Activated T-helper 17 cell treated with anti-CD3 and anti-CD28 coated beads, Interleukin-2, amount 50 U/mL, for 72 hours (primary cell): ENCODE measurements around the gene GTF2E1. TPM values are rescaled to one million over a fixed set of nuclear protein-coding genes. Genes with fewer than 3 reads are reported as not detected.
"Not testable (repeated sequence)": the region's sequence is repeated elsewhere in the genome, so short reads cannot be mapped to it uniquely, and the experiment has no call there.

Experiments used
- ATAC-seq: fragments of 150-1000 bp; cut with Tn5 transposase; replicated peaks from 2 replicates; pipeline ENCODE4 v1.10.0; 2021; ENCODE audit warnings: mild to moderate bottlenecking, moderate library complexity
- H3K27ac Mint-ChIP-seq: one replicate; pipeline ENCODE4 v1.8.0; 2022; ENCODE audit warnings: mixed read lengths
- H3K27me3 Mint-ChIP-seq: one replicate; pipeline ENCODE4 v1.8.0; 2022; ENCODE audit warnings: mixed read lengths
- H3K36me3 Mint-ChIP-seq: one replicate; pipeline ENCODE4 v1.8.0; 2022; ENCODE audit warnings: low read depth, mild to moderate bottlenecking, mixed read lengths
- H3K4me1 Mint-ChIP-seq: one replicate; pipeline ENCODE4 v1.8.0; 2022; ENCODE audit warnings: mixed read lengths
- H3K4me3 Mint-ChIP-seq: one replicate; pipeline ENCODE4 v1.8.0; 2022; ENCODE audit warnings: mild to moderate bottlenecking, mixed read lengths
- H3K9me3 Mint-ChIP-seq: one replicate; pipeline ENCODE4 v1.8.0; 2022; ENCODE audit warnings: mixed read lengths
- total RNA-seq, 2 donors: library from RNA; stranded (reverse); gene quantifications; one replicate each; pipeline ENCODE4 v1.2.3, GENCODE V29; 2022

GTF2E1 gene
- total RNA-seq, 2 donors from 2014 or later = 11.1 to 20.2 TPM

DNA sequence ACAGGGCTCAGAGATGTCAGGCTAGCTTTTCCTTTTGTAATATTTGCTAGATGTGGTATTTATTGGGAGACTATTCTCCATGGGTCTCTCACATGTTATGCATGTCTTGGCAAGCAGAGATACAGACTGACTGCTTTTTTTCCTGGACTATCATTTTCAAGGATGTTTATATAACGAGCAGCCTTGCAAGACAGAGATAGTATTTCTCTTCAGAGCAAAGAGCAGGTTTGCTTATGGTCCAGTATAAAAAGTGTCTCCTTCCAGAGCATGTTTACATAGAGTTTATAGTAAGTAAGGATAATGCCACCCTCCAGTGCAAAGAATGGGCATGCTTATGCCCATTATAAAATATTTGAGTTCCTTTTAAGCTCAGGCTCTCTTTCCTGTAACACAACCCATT is 24.6 kb downstream of the GTF2E1 start:
- ATAC-seq = no peak
- H3K27ac Mint-ChIP-seq = no peak overlapping the region
- no peaks in the 10 kb centered on the region for H3K27me3 Mint-ChIP-seq
- H3K4me3 Mint-ChIP-seq = no peak overlapping the region
- H3K9me3 Mint-ChIP-seq = no peaks in the 10 kb centered on the region
- H3K4me1 Mint-ChIP-seq = peaks cover 30% of the 10 kb centered on the region
- peaks cover 6% of the 10 kb centered on the region for H3K36me3 Mint-ChIP-seq

- Mint-ChIP-seq H3K9me3 (no peaks in the 10 kb centered on the region), H3K4me3 (no peak overlapping the region), H3K27ac (no peak overlapping the region), H3K27me3 (no peaks in the 10 kb centered on the region), H3K36me3 (peaks cover 11% of the 10 kb centered on the region), H3K4me1 (peaks cover 26% of the 10 kb centered on the region)
- ATAC-seq = no peak
Observed at GRCh38 chr3:120769436-120769835, 26.9 kb downstream of the GTF2E1 start.

DNA sequence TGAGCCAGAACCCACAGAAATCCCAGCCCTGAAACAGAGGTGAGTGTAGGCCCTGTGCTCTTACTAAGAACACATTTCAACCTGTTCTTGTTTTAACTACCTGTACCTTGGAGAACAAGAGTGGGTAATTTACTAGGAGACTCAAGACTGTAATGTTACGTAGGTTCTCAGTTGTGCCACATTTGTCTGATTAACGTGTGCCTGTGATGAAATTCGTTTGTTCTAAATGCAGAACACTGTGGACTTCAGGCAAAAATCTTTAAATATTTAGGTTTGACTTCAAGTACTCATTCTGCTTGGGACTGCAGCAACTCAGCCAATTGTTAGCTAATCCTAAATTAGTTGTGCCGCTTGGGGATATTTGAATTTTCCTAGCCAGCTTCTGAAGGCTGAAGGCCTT is 28.3 kb downstream of the GTF2E1 start:
- Mint-ChIP-seq H3K4me1 (peaks cover 22% of the 10 kb centered on the region), H3K9me3 (no peaks in the 10 kb centered on the region), H3K4me3 (no peak overlapping the region), H3K27ac (no peak overlapping the region), H3K36me3 (peaks cover 11% of the 10 kb centered on the region), H3K27me3 (no peaks in the 10 kb centered on the region)
- no peak for ATAC-seq

GRCh38 chr3:120772081-120772480 is 29.5 kb downstream of the GTF2E1 start:
- Mint-ChIP-seq H3K4me1 (peaks cover 13% of the 10 kb centered on the region), H3K9me3 (no peaks in the 10 kb centered on the region), H3K4me3 (no peak overlapping the region), H3K36me3 (peaks cover 11% of the 10 kb centered on the region), H3K27me3 (no peaks in the 10 kb centered on the region), H3K27ac (no peak overlapping the region)
- ATAC-seq = no peak

DNA sequence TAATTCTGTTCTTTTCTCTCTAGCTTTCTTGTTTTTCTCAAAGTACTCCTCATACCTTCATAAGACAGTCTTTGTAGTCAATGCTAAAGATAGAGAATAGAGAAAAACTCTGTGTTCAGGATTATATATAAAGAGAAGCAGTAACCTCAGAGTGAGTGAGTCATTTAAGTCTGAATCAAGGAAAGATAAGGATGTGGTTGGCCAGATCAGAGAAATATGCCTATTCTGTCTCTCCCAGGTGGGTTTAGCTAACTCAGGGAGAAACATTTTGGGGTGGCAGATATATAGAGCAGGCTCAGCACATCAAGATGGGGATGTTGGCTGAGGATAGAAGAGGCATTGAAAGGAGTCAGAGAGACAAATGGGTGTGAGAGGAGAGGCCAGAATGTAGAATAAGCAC is 31.4 kb downstream of the GTF2E1 start:
- Mint-ChIP-seq H3K4me3 (no peak overlapping the region), H3K36me3 (peaks cover 21% of the 10 kb centered on the region), H3K4me1 (peaks cover 5% of the 10 kb centered on the region), H3K27me3 (no peaks in the 10 kb centered on the region), H3K9me3 (no peaks in the 10 kb centered on the region), H3K27ac (no peak overlapping the region)
- ATAC-seq = peak; percentile 99

- H3K36me3 Mint-ChIP-seq = peaks cover 34% of the 10 kb centered on the region
- H3K27ac Mint-ChIP-seq = no peak overlapping the region
- no peak overlapping the region for H3K4me3 Mint-ChIP-seq
- H3K9me3 Mint-ChIP-seq = no peaks in the 10 kb centered on the region
- peaks cover 9% of the 10 kb centered on the region for H3K4me1 Mint-ChIP-seq
- ATAC-seq = no peak
- H3K27me3 Mint-ChIP-seq = no peaks in the 10 kb centered on the region
Observed at GRCh38 chr3:120775411-120775810, 32.9 kb downstream of the GTF2E1 start.

GRCh38 chr3:120778776-120779175 is 36.2 kb downstream of the GTF2E1 start:
- Mint-ChIP-seq H3K27me3 (no peaks in the 10 kb centered on the region), H3K36me3 (peaks cover 46% of the 10 kb centered on the region), H3K9me3 (no peaks in the 10 kb centered on the region), H3K27ac (no peak overlapping the region), H3K4me3 (no peak overlapping the region), H3K4me1 (peaks cover 10% of the 10 kb centered on the region)
- ATAC-seq = no peak

GRCh38 chr3:120780977-120781376 is 38.4 kb downstream of the GTF2E1 start:
- peaks cover 46% of the 10 kb centered on the region for H3K36me3 Mint-ChIP-seq
- no peaks in the 10 kb centered on the region for H3K9me3 Mint-ChIP-seq
- no peaks in the 10 kb centered on the region for H3K27me3 Mint-ChIP-seq
- H3K4me3 Mint-ChIP-seq = peak overlapping the region; percentile 25
- peak overlapping the region; percentile 42 for H3K27ac Mint-ChIP-seq
- peaks cover 10% of the 10 kb centered on the region for H3K4me1 Mint-ChIP-seq
- ATAC-seq = peak; percentile 100

DNA sequence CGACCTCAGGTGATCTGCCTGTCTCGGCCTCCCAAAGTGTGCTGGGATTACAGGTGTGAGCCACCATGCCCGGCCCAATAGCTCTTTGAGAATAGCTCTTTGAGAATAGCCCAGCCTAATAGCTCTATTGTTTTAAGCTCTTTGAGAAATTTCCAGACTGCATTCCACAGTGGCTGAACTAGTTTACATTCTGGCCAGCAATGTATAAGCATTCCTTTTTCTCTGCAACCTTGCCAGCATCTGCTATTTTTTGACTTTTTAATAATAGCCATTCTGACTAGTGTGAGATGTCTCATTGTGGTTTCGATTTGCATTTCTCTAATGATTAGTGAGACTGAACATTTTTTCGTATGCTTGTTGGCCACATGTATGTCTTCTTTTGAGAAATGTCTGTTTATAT is 43.3 kb downstream of the GTF2E1 start:
- not testable (repeated sequence) for H3K4me3 Mint-ChIP-seq, H3K9me3 Mint-ChIP-seq, H3K27ac Mint-ChIP-seq, H3K4me1 Mint-ChIP-seq, H3K27me3 Mint-ChIP-seq, ATAC-seq
- H3K36me3 Mint-ChIP-seq = peaks cover 19% of the 10 kb centered on the region

GRCh38 chr3:120791010-120791409 is 48.5 kb downstream of the GTF2E1 start:
- Mint-ChIP-seq H3K27me3 (no peaks in the 10 kb centered on the region), H3K4me3 (no peak overlapping the region), H3K36me3 (no peaks in the 10 kb centered on the region), H3K27ac (no peak overlapping the region), H3K4me1 (no peaks in the 10 kb centered on the region), H3K9me3 (no peaks in the 10 kb centered on the region)
- no peak for ATAC-seq

DNA sequence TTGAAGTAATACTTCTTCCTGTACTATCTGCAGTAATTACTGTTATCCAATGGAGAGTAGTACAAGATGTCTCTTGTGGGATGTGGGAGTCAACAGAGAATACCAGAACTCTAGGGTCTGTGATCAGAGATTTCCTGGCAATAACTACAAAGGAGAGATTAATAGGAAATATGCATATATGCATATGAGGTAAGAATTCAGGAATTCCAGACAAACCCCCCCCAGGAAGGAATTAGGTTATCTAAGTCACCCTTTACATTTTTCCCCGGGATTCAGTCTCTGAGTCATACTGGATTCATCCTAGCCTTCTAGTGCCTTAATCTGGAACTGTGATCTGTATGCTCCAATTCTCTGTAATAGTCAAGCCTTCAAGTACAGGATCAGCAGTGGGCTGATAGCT is 49.4 kb downstream of the GTF2E1 start:
- no peak for ATAC-seq
- Mint-ChIP-seq H3K36me3 (no peaks in the 10 kb centered on the region), H3K4me3 (no peak overlapping the region), H3K9me3 (no peaks in the 10 kb centered on the region), H3K4me1 (no peaks in the 10 kb centered on the region), H3K27ac (no peak overlapping the region), H3K27me3 (no peaks in the 10 kb centered on the region)

GRCh38 chr3:120793601-120794000 is 51.1 kb downstream of the GTF2E1 start:
- H3K4me1 Mint-ChIP-seq = no peaks in the 10 kb centered on the region
- H3K27ac Mint-ChIP-seq = no peak overlapping the region

GRCh38 chr3:120795017-120795648 is 52.6 kb downstream of the GTF2E1 start:
- Mint-ChIP-seq H3K4me1 (no peaks in the 10 kb centered on the region), H3K9me3 (no peaks in the 10 kb centered on the region), H3K27me3 (no peaks in the 10 kb centered on the region), H3K4me3 (no peak overlapping the region), H3K36me3 (no peaks in the 10 kb centered on the region), H3K27ac (no peak overlapping the region)
- ATAC-seq = peak; percentile 97

More at GRCh38 chr3:120793601-120794000, 51.1 kb downstream of the GTF2E1 start:
- Mint-ChIP-seq H3K4me3 (no peak overlapping the region), H3K36me3 (no peaks in the 10 kb centered on the region), H3K27me3 (no peaks in the 10 kb centered on the region), H3K9me3 (no peaks in the 10 kb centered on the region)
- ATAC-seq = no peak

DNA sequence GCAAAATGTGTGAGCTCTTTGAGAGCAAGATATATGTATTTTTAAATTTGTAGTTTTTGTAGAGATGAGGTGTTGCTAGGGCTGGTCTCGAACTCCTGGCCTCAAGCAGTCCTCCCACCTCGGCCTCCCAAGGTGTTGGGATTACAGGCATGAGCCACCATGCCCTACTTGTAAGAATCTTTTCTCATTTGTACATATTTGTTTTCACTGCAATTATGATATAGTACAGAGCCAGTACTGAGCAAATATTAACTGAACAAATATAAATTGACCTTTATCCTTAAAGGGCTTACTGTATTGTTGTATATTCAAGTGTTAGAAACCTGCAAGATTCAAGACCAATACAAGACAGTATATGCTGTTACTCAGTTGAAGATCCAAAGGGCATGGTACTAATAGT is 53.4 kb downstream of the GTF2E1 start:
- H3K27me3 Mint-ChIP-seq = no peaks in the 10 kb centered on the region
- H3K4me1 Mint-ChIP-seq = no peaks in the 10 kb centered on the region
- no peak overlapping the region for H3K27ac Mint-ChIP-seq
- no peak for ATAC-seq
- H3K4me3 Mint-ChIP-seq = no peak overlapping the region
- no peaks in the 10 kb centered on the region for H3K36me3 Mint-ChIP-seq
- no peaks in the 10 kb centered on the region for H3K9me3 Mint-ChIP-seq

DNA sequence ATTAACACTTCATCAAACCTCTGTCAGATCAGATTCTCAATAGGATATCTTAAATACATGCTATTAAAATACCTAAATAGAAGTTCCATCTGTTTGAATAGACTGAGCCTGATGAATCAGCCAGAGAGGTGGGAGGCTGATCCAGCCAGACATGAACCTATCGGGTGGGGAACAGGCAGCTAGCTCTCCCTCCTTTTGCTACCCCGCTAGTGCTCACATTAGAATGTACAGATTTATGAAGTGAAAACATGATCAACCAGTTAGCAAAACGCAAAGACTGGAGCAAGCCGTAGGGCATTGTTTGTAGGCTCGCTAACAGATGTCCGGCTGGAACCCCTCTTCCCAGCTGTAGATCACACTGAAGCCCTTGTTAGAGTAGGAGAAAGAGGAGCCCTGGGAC is 54.4 kb downstream of the GTF2E1 start:
- H3K27ac Mint-ChIP-seq = no peak overlapping the region
- H3K9me3 Mint-ChIP-seq = no peaks in the 10 kb centered on the region
- H3K27me3 Mint-ChIP-seq = no peaks in the 10 kb centered on the region
- no peak overlapping the region for H3K4me3 Mint-ChIP-seq
- H3K4me1 Mint-ChIP-seq = no peaks in the 10 kb centered on the region
- H3K36me3 Mint-ChIP-seq = no peaks in the 10 kb centered on the region
- ATAC-seq = no peak

- H3K4me3 Mint-ChIP-seq = no peak overlapping the region
- no peak for ATAC-seq
- H3K27ac Mint-ChIP-seq = no peak overlapping the region
- H3K4me1 Mint-ChIP-seq = no peaks in the 10 kb centered on the region
- H3K9me3 Mint-ChIP-seq = no peaks in the 10 kb centered on the region
- no peaks in the 10 kb centered on the region for H3K27me3 Mint-ChIP-seq
- H3K36me3 Mint-ChIP-seq = no peaks in the 10 kb centered on the region
Observed at GRCh38 chr3:120797857-120798256, 55.3 kb downstream of the GTF2E1 start.
